ENCODE measurements around the gene MBP. TPM values are rescaled to one million over a fixed set of nuclear protein-coding genes. Genes with fewer than 3 reads are reported as not detected.

The MBP gene
- polyA plus RNA-seq (ENCODE audit: insufficient read length) = 12.9 TPM

GRCh38 chr18:77132369-77133050 lies at the start of gene MBP:
TSS of gene MBP (minus strand) at chr18:77132783. CDS start at chr18:77105261, 27,522 bp downstream.
- no peak for DNase-seq (ENCODE audit: low read depth)

GRCh38 chr18:77181950-77182707 lies 49.5 kb upstream of the MBP start:
- no peak for DNase-seq (ENCODE audit: low read depth)

- DNase-seq (ENCODE audit: low read depth) = no peak
Measured at GRCh38 chr18:77178559-77178958, 46.0 kb upstream of the MBP start.

- no peak for DNase-seq (ENCODE audit: low read depth)
Measured at GRCh38 chr18:77177009-77177408, 44.4 kb upstream of the MBP start.

- DNase-seq (ENCODE audit: low read depth) = no peak
Measured at GRCh38 chr18:77173275-77174030, 40.9 kb upstream of the MBP start.

GRCh38 chr18:77170890-77171410 lies 38.4 kb upstream of the MBP start:
- DNase-seq (ENCODE audit: low read depth) = no peak

- no peak for DNase-seq (ENCODE audit: low read depth)
Measured at GRCh38 chr18:77168811-77169311, 36.3 kb upstream of the MBP start.

GRCh38 chr18:77167251-77167650 lies 34.7 kb upstream of the MBP start:
- DNase-seq (ENCODE audit: low read depth) = no peak

- DNase-seq (ENCODE audit: low read depth) = no peak
Measured at GRCh38 chr18:77166523-77166922, 33.9 kb upstream of the MBP start.

GRCh38 chr18:77165503-77166188 lies 33.1 kb upstream of the MBP start:
- peak; percentile 63 for DNase-seq (ENCODE audit: low read depth)

GRCh38 chr18:77164763-77165485 lies 32.3 kb upstream of the MBP start:
- DNase-seq (ENCODE audit: low read depth) = no peak

GRCh38 chr18:77164026-77164425 lies 31.4 kb upstream of the MBP start:
- no peak for DNase-seq (ENCODE audit: low read depth)

GRCh38 chr18:77162580-77162979 lies 30.0 kb upstream of the MBP start:
- no peak for DNase-seq (ENCODE audit: low read depth)

- no peak for DNase-seq (ENCODE audit: low read depth)
Measured at GRCh38 chr18:77161961-77162360, 29.4 kb upstream of the MBP start.

- no peak for DNase-seq (ENCODE audit: low read depth)
Measured at GRCh38 chr18:77161383-77161782, 28.8 kb upstream of the MBP start.

- DNase-seq (ENCODE audit: low read depth) = no peak
Measured at GRCh38 chr18:77160515-77160914, 27.9 kb upstream of the MBP start.

- DNase-seq (ENCODE audit: low read depth) = no peak
Measured at GRCh38 chr18:77157312-77157711, 24.7 kb upstream of the MBP start.

GRCh38 chr18:77155031-77155430 lies 22.4 kb upstream of the MBP start:
- DNase-seq (ENCODE audit: low read depth) = no peak

GRCh38 chr18:77153404-77153803 lies 20.8 kb upstream of the MBP start:
- no peak for DNase-seq (ENCODE audit: low read depth)

- no peak for DNase-seq (ENCODE audit: low read depth)
Measured at GRCh38 chr18:77151772-77152520, 19.4 kb upstream of the MBP start.

All from forelimb muscle (tissue), 1 donor.